GM13977 (cell line): Measurements from ENCODE around the gene ZNF652.
A peak's percentile ranks its signal among the peaks of the same experiment; 100 is the strongest.
"Not testable (repeated sequence)": the region's sequence is repeated elsewhere in the genome, so short reads cannot be mapped to it uniquely, and the experiment has no call there.

Source experiments
- DNase-seq: peaks from one replicate; pipeline ENCODE4 v3.0.0; 2012; ENCODE audit warnings: low spot score
- CTCF ChIP-seq: IDR thresholded peaks from 2 replicates; pipeline ENCODE4 v1.5.1; 2012; ENCODE audit warnings: mild to moderate bottlenecking, control low read depth; ENCODE audit not compliant: insufficient read depth; ENCODE audit errors: extremely low read depth, missing control alignments
- in situ Hi-C: fragments of 300-500 bp; cut with MboI; formaldehyde crosslinking; loops from one replicate; pipeline ENCODE4 v1.12.0; 2022; ENCODE audit warnings: low sequenced_read_pairs, low pct_unique_long_range_greater_than_20kb, mixed read lengths, inconsistent platforms; ENCODE audit not compliant: unreplicated experiment

Gene ZNF652

DNA sequence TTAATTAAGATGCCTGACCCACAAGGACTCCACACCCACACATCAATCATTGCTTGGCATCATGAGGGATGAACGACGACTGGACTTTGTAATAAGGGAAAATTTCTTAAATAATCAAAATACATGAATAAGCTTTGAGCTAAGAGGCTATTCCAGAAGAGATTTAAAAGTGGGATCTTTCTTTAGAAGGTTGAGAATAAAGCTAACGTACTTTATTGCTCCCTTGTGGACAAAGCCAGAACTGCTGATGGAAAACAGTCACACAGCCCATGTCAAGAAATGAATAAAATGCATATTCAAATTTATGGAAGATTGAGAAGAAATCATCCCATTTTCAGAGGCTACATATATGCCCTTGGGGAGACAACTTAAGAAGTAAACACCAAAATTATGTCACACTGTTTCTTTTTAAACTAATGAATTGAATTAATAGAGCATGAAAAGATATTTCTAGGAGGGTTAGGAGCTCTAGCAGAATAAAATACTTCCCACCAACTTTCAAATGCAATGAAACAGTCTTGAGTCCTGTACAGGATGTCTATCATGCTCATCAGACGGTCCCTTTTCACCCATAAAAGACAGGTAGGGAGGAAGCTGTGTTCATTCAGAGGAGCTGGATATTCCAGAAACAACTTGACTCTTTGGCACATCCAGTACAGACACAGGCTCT, 71.2 kb downstream of the ZNF652 start:
- in situ Hi-C loops = no loop called here
- no peak for DNase-seq
- TF ChIP-seq CTCF = peak; percentile 56

DNA sequence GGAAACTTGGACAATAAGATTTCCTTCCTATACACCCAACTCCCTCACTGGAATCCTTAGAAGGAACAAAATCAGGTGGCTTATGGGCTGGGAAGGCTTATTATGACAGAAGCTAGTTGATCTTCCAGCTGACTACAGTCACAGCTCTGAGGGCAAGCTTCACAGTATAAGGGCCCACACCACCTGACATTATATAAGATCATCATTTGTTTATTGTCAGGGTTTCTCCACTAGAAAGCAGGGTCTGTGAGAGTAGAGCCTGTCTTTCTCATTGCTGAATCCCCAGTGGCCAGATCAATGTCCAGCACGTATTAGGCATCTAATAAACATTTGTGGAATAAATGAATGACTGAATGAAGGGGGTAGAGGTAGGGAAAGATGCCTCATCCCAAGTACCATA, 73.7 kb downstream of the ZNF652 start:
- no peak for TF ChIP-seq CTCF
- no peak for DNase-seq
- in situ Hi-C loops = no loop called here

DNA sequence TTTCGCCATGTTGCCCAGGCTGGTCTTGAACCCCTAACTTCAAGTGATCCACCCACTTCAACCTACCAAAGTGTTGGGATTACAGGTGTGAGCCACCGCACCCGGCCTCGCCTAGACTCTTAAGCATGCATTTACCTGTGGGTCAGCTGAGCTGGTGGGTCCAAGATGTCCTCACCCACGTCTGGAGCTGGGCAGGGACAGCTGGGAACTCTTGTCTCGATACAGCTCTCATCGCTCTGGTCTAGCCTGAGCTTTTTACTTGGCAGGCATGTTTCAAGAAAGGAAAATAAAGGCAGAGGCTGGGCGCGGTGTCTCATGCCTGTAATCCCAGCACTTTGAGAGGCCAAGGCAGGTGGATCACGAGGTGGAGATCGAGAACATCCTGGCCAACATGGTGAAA, 74.6 kb downstream of the ZNF652 start:
- no peak for DNase-seq
- TF ChIP-seq CTCF = no peak
- in situ Hi-C loops = no loop called here

DNA sequence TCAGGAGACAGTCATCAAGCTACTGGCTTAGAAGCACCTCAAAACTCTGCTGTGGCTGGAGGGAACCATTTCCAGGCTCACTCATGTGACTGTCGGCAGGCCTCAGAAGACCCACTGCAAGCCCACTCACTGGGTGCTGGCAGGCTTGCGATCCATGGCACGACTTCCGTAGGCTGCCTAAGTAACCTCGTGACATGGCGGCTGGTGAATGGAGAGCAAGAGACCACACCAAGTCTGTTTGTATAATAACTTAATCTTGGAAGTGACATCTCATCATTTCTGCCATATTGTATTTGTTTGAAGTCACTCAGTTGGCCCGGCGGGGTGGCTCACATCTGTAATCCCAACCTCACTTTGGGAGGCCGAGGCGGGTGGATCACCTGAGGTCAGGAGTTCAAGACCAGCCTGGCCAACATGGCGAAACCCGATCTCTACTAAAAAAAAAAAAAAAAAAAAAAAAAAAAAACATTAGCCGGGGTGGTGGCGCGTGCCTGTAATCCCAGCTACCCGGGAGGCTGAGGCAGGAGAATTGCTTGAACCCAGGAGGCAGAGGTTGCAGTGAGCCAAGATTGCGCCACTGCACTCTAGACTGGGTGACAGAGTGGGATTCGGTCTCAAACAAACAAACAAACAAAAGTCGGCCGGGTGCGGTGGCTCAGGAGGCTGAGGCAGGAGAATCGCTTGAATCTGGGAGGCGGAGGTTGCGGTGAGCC, 75.6 kb downstream of the ZNF652 start:
- DNase-seq, in situ Hi-C loops: not testable (repeated sequence)

- in situ Hi-C loops = no loop called here
- no peak for DNase-seq
- no peak for TF ChIP-seq CTCF
Measured at GRCh38 chr17:49285716-49286115, 76.3 kb downstream of the ZNF652 start.

DNA sequence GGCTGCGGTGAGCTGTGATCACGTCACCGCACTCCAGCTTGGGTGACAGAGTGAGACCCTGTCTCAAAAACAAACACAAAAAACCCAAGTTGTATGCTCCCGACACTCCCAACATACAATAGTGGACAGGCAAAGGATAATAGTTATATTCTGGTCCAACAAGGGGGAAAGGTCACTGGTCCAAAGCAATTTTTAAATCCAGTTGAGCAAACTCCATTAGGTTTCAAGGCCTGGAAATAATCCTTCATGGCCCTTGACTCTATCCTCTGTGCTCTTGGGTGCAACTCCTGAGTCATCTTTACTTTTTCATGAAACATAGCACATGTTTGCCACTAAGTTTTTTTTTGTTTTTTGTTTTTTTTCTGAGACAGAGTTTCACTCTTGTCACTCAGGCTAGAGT, 81.1 kb downstream of the ZNF652 start:
- no peak for DNase-seq

More for the DNA sequence above, 81.1 kb downstream of the ZNF652 start:
- TF ChIP-seq CTCF = no peak
- in situ Hi-C loops = no loop called here
